ENCODE data around the gene ARHGAP6. TPM values are rescaled to one million over a fixed set of nuclear protein-coding genes. Genes with fewer than 3 reads are reported as not detected.

The ARHGAP6 gene
- polyA plus RNA-seq, 2 of the 4 experiments (the other 2 are of a cell fraction), result 0.04 TPM; not detected in 1

GRCh38 chrX:11435568-11435967, 230.2 kb downstream of the ARHGAP6 start:
- ATAC-seq (no peak), FAIRE-seq (no peak), DNase-seq (ENCODE audit: low read depth in 1 of 2, low spot score in 1 of 2) (no peak)
- CTCF ChIA-PET, result no interaction called here
- Histone ChIP-seq H3K4me2 (no peak overlapping the region), H3K4me1 (no peaks in the 10 kb centered on the region), H3K27ac (no peak overlapping the region), H3K9me3 (no peaks in the 10 kb centered on the region), H3K4me3 (no peak overlapping the region)
- POLR2A ChIA-PET, result no interaction called here
- no peak for TF ChIP-seq ATOH8 (CRISPR knock-in tag; IDR thresholded peaks at IDR 0.05; ENCODE audit: low read depth)
- TF ChIP-seq HOXB13 (CRISPR knock-in tag; IDR thresholded peaks at IDR 0.05; ENCODE audit: low read depth), result no peak
- TF ChIP-seq CHD4 (IDR thresholded peaks at IDR 0.05; ENCODE audit: borderline replicate concordance), result no peak
- no peak for TF ChIP-seq GATA3 (IDR thresholded peaks at IDR 0.05; ENCODE audit: borderline replicate concordance)
- no peak for TF ChIP-seq MAFK (IDR thresholded peaks at IDR 0.05; ENCODE audit: partially characterized antibody)
- TF ChIP-seq RAD21 (conservative IDR thresholded peaks at IDR 0.05 in 1 of 2, IDR thresholded peaks at IDR 0.05 in 1 of 2), result no peak
- no peak for TF ChIP-seq CBX2 (IDR thresholded peaks at IDR 0.05; ENCODE audit: borderline replicate concordance, low read depth)
- TF ChIP-seq ELK1 (IDR thresholded peaks at IDR 0.05; ENCODE audit: low read depth, low read length), result no peak
- 15% methylated on average over 4 of the region's 4 CpGs for WGBS (ENCODE audit: missing lambda C conversion rate)

- POLR2A ChIA-PET, result no interaction called here
- no peak for FAIRE-seq
- H3K27ac ChIP-seq, result no peak overlapping the region
These were observed 231.1 kb downstream of the ARHGAP6 start for GRCh38 chrX:11434607-11435006.

GRCh38 chrX:11431786-11432185, 233.9 kb downstream of the ARHGAP6 start:
- ATAC-seq, result no peak
- POLR2A ChIA-PET, result no interaction called here
- Histone ChIP-seq H3K9me3 (no peaks in the 10 kb centered on the region), H3K4me3 (no peak overlapping the region), H3K4me1 (no peaks in the 10 kb centered on the region), H3K27ac (no peak overlapping the region), H3K4me2 (no peak overlapping the region)
- 27% methylated on average over 1 of the region's 1 CpG for whole genome bisulfite sequencing (ENCODE audit: missing lambda C conversion rate)
- no peak for FAIRE-seq
- CTCF ChIA-PET, result no interaction called here
- no peak for DNase-seq (ENCODE audit: low read depth in 1 of 2, low spot score in 1 of 2)
- TF ChIP-seq HDAC2 (IDR thresholded peaks at IDR 0.05), result no peak
- TF ChIP-seq RFX5 (IDR thresholded peaks at IDR 0.05), result no peak
- TF ChIP-seq SREBF2 (IDR thresholded peaks at IDR 0.05), result no peak
- TF ChIP-seq CBX2 (IDR thresholded peaks at IDR 0.05; ENCODE audit: borderline replicate concordance, low read depth), result no peak
- TF ChIP-seq HMGXB4 (CRISPR knock-in tag; IDR thresholded peaks at IDR 0.05; ENCODE audit: borderline replicate concordance), result no peak
- TF ChIP-seq ELK1 (IDR thresholded peaks at IDR 0.05; ENCODE audit: low read depth, low read length), result no peak
- no peak for TF ChIP-seq CHD2 (IDR thresholded peaks at IDR 0.05; ENCODE audit: low read length, partially characterized antibody)
- TF ChIP-seq FOXS1 (CRISPR knock-in tag; IDR thresholded peaks at IDR 0.05), result no peak
- no peak for TF ChIP-seq HES2 (IDR thresholded peaks at IDR 0.05)
- TF ChIP-seq NR3C1 (IDR thresholded peaks at IDR 0.05), result no peak
- TF ChIP-seq RNF2 (IDR thresholded peaks at IDR 0.05; ENCODE audit: borderline replicate concordance, low read depth), result no peak

More at GRCh38 chrX:11434607-11435006, 231.1 kb downstream of the ARHGAP6 start:
- no peak for TF ChIP-seq CBX8 (IDR thresholded peaks at IDR 0.05)
- no peak for TF ChIP-seq TFCP2L1 (CRISPR knock-in tag; IDR thresholded peaks at IDR 0.05)
- TF ChIP-seq RNF2 (IDR thresholded peaks at IDR 0.05; ENCODE audit: borderline replicate concordance, low read depth), result no peak
- no peak for TF ChIP-seq EP300 (IDR thresholded peaks at IDR 0.05)
- TF ChIP-seq JUN (IDR thresholded peaks at IDR 0.05), result no peak
- no peak for TF ChIP-seq HMGXB4 (CRISPR knock-in tag; IDR thresholded peaks at IDR 0.05; ENCODE audit: borderline replicate concordance)
- no peak for TF ChIP-seq HOXA7 (CRISPR knock-in tag; IDR thresholded peaks at IDR 0.05)
- TF ChIP-seq MAX (IDR thresholded peaks at IDR 0.05), result no peak
- no peak for TF ChIP-seq USF2 (IDR thresholded peaks at IDR 0.05)
- H3K4me1 ChIP-seq, result no peaks in the 10 kb centered on the region
- no peak overlapping the region for H3K4me2 ChIP-seq
- H3K4me3 ChIP-seq, result no peak overlapping the region
- ATAC-seq, result no peak
- DNase-seq (ENCODE audit: low read depth in 1 of 2, low spot score in 1 of 2), result no peak
- 11% methylated on average over 3 of the region's 3 CpGs for WGBS (ENCODE audit: missing lambda C conversion rate)
- CTCF ChIA-PET, result no interaction called here
- no peaks in the 10 kb centered on the region for H3K9me3 ChIP-seq

Data from A549 (cell line).